GM21825 (cell line): ENCODE data around the gene QSOX2.

Experiments used
- ATAC-seq: cut with Tn5 transposase; IDR thresholded peaks from one replicate; pipeline ENCODE4 v1.9.1; 2021; ENCODE audit warnings: mild to moderate bottlenecking, moderate library complexity; ENCODE audit not compliant: unreplicated experiment

Gene QSOX2

DNA sequence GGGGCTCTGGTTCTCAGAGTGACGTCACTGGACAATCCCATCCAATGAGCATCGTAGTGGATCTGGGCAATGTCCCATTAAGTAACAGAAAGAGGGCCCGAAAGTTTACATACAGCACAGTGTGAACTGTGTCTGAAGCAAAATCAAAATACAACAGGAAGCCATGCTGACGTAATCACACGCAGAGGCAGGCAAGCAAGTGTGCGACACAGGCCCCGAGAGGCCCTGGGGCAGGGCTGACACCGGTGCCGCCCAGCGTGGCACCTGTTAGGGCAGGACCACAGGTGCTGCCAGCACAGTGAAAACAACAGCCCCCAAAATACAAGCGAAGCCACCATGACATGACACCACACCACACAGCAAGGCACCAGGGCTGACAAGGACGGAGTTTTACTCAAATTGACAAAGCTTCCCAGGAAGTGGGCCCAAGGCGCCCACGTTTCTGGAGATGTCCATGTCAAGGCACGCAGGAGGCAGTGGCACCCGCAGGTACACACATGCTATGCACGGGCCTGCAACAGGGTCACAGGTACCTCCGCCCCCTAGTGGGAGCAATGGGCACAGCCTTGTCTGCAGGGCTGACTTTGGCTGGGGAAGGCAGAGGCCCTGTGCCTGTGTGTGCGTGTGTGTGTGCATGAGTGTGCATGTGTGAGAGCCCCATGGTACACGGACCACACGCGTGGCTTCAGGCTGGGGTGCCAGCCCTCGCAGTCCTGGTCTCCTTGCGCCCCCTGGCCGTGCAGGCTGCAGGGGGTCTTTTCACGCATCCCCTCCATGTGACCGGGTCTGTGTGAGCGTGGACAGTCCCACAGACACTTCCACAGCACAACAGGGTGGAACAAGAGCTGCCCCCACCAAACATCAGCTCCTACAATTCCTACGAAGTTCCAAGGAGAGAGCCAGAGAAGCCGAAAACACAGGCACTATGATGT, 19.6 kb downstream of the QSOX2 start:
- peak; percentile 47 for ATAC-seq

DNA sequence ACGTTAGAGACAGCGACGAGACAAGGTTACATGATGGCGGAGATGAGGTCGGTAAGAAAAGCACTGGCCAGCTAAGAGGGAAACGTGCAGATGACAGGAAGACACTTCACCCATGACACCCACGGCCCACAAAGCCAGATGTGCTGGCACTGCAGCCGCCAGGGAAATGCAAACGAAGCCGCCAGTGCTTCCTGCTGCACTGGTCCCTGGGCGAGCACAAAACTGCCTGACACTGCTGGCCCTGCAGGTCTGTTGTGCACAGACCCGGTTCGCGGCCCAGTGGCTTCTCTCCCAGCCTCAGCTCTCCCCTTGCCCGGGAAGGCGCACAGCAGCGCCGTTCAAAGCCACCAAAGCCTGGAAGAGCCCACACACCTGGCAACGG, 20.3 kb downstream of the QSOX2 start:
- ATAC-seq = peak; percentile 44

DNA sequence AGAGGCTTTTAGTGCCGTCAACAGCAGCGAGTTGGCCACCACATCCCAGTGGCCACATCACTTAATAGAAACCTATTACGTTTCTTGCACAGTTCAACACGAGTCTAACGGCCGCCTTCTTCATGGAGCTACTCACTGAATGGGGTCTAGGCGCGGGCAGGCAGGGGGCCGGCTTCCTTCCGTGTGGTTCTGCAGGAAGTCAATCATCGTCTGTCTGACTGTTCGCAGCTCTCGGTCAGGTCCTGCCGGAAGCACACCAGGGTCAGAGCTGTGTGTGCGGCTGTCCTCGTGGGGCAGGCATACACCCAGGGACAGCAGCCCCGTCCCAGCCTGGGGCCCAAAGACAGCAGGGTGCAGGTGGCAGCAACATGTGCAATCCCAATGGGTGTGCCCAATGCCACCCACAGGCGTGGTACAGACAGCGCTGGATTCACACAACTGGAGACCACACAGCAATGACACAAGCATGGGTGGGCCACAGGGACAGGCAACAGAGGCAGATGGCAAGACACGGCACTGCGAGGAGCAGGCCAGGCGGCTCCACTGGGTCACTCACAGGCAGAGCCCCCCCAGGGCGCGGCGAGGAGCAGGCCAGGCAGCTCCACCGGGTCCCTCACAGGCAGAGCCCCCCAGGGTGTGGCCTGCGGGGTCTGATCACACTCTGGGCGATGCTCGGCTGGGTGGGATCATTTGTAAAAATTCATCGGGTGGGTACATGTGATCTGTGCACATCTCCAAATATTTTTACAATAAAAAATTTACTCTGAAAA, 21.6 kb downstream of the QSOX2 start:
- no peak for ATAC-seq

DNA sequence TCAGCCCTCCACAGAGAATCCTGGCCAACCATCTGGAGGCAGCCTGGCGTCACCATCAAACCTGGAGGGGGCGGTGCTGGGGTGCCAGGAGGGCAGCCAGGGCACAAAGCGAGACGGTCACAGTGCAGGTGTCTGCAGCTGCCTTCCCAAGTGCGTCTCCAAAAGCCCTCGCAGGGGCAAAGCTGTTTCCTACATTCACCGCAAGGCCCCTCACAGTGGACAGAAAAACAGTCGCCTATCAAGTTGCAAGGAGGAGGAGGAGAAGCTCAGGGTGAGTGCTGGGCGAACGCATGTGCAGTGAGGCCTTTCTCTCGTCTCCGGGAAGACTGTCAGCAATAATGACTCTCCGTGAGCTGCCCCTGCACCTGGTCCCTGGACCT, 22.7 kb downstream of the QSOX2 start:
- no peak for ATAC-seq

DNA sequence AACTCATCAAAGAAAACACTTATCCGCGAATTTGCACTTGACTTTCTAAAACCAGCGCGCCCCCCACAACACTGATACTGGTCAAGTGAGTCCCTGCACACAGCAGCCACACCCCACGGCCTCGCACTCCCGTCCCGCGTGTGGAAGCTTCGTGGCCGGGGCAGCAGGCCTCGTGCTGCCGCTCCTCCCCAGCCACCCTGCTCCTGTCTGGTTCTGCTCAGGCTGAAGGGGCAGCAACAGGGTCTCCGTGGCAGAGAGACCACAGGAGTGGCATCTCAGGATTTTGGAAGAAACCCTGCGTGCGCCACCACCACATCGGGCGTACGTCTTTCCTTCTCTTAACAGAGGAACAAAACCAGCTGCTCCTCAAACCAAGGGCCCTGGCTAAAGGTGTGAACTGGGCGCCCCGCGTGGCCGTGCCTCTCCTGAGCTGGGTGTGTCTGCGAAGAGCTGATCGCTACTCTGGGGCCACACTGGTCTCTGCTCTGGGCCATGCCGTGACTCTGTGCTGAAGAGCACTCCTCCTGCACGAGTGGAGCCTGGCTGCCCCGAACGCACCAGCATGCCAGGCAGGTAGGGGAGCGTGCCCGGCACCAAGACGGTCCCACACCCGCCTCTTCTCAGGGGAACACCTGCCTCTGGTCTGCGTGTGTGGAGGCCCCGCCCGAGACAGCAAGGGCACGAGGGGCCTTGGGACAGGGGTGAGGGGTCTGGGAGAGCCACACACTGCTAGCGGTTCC, 23.3 kb downstream of the QSOX2 start:
- ATAC-seq = no peak

DNA sequence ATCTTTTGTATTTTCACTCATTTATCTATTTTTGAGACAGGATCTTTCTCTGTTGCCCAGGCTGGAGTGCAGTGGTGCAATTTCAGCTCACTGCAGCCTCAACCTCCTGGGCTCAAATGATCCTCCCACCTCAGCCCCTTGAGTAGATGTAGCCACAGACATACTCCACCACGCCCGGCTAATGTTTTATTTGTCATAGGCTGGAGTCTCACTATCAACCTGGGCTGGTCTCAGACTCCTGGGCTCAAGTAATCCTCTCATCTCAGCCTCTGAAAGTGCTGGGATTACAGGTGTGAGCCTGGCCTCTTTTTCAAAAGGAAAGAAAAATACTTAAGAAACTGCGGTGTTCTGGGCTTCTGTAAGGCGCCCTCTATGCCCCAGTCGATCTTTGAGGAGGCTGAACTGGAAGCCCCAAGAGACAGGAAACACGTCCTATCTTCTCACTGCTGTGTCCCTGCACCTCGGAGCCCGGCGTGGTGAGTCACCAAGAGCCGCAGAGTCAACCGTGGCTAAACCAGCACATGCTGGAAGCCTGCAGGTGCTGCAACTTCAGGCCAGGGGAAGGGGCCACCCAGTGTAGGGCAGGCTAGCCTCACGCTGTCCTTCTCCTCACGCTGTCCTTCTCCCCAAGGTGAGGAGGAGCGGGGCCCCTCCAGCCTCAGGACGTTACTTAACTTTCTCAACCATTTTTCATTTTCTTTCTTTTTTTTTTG, 25.4 kb downstream of the QSOX2 start:
- no peak for ATAC-seq

DNA sequence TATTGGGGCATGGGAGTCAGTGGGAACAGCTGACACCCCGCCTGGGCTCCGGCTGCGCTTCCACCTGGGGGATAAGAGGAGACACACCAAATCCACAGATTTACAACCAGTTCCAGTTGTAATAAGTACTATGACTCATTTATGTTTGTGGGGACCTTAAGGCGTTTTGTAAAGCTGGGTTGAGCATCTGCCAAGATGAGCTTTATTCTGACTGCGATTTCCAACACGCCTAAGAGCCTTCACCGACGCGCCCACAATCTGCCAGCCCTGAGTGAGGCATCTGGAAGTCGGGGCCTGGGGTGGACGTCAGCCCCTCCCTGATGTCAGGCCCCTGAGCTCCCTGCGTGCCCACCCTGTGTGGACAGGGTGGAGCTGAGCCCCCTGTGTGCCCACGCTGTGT, 26.3 kb downstream of the QSOX2 start:
- ATAC-seq = no peak

DNA sequence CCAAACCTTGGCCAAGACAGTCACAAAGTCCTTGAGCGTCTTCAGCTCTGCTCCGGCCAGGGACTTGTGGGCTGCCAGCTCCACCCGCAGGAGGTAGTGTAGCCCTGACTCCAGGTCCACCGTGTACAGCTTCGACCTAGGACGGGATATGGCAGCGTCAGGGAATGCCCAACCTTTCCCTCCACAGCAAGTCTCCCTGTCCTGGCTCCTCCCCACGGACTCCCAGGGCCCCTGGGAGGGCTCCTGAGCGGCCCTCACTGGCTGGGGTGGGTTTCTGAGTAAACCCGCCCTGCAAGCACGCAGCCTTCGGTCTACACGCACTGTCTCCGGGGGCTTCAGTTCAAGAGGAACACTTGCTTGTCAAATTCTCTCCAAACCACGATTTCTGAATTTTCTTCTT, 26.9 kb downstream of the QSOX2 start:
- ATAC-seq = no peak

DNA sequence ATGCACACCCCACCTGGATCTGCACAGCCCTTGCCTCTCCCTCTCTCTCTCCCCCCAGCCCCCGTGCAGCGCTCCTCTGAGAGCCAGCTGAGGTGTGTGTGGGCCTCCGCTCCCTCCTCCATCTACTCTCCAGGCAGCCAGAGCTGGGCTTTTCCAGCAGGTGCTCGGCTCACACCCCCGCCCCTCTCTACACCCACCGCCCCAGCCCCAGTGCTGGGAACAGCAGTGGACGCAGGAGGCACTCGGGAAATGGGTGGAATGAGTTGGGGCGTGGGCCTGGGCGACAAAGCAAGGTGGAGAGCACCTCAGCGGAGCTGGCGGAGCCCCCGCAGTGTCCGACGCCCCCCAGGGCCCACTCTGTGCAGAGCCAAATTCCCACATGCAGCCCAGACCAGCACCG, 27.3 kb downstream of the QSOX2 start:
- ATAC-seq = no peak

DNA sequence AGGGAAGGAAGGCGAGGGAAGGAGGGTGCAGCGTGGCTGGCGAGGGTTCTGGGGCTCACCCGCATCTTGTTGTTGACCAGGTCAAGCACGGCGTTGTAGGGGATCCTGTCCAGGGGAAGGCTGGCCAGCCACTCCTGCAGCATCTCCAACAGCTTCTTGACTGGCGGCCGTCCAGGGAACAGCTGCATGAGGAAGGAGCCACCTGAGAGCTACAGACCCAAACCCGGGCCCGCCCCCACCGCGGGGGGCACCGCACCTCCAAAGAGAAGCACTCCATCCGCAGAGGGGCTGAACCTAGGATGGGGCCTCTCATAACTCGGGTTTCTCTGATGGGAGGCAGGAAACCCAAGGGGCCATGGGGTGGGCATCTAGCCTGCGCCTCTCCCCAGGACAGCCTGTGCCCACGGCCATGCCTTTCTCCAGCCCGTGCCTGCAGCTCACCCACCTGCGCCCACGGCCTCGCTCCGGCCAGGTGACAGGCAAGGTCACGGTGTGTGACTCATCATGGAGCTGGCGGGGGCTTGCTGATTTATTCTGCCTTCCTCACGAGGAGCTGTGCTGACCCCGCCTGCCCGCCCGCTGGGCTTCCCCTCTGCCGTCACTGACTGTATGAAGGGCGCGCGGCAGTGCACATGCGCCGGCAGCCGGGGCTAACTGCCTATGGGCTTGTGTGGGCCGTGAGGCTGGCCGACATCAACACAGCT, 28.9 kb downstream of the QSOX2 start:
- no peak for ATAC-seq

DNA sequence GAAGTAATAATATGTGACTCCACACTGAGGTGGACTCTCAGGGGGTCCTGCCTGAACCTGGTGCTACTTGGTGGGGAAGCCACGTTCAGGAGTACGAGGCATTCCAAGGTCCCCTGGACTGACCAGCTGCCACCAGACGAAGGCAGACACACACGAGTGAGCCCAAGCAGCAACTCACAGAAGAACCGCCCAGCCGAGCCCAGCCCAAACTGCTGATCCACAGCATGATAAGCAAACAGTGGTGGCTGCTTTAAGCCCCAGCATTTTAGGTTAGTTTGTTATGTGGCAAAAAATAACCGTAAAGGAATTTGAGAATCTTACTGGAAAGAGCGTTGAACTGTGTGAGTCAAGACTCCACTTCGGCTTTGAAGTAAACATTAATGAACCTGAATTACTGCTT, 31.9 kb downstream of the QSOX2 start:
- no peak for ATAC-seq

DNA sequence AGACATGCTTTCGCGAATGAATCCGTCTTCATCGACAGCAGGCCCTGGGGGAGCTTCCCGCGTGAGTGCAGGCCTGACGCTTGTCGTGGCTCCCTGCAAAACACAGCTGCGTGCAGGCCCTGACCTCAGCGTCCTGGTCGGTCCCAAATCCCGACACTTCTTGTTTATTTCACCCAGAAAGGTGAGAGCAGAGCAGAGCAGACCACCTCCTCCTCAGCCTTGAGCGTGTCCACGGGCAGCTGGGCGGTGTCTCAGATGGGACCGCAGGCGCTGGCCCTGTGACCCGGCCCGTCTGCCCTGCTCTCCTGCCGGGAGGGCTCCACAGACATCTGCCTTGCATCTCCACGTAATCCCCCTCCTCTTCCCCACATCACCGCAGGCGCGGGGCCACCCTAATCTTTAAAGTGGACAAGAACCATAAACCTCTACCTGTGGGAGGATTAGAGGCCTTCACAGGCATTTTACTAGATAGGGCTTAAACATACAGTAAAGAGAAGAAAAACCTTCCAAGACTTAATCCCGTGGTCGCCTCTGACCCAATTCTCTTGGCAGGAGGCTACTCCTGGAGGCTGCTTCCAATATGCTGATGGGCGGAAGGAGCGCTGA, 33.2 kb downstream of the QSOX2 start:
- no peak for ATAC-seq

DNA sequence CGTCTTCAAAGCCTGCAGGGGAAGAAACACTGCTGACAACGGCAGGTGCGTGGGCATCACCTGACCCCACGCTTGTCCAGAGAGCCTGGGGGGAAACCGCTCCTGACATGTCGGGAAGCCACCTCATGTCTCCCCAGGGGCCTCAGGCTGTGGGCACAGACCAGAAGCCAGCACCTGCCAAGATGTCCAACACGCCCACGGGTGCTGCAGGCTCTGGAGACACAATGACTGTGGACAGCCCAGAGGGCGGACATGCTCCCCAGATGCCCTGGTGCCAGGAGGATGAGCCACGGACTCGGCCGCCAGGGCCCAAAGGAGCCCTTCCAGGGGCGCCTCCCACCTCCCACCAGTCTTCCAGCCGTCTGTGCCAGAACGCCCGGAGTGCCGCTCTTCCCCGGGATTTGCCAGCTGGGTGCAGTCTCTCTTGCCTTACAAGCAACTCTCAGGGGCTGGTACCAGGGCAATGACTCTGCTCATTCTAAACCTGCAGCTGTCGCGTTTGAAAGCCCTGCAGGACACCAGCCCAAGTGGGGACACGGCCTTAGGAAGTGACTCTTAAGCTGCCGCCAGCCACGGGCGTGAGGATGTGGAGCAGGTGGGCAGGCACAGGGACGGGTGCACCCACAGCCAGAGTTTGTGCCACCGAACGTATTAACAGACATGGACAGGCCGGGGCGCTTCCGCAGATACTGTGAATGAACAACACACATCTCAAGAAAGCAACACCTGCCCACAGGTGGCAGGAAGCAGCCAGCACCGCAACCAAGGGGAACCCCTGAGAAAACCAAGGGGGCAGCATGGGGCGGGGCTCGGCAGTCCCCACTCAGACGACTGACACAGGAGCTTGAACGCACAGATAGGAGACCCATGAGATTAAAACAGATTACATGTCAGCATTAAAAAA, 33.9 kb downstream of the QSOX2 start:
- no peak for ATAC-seq

DNA sequence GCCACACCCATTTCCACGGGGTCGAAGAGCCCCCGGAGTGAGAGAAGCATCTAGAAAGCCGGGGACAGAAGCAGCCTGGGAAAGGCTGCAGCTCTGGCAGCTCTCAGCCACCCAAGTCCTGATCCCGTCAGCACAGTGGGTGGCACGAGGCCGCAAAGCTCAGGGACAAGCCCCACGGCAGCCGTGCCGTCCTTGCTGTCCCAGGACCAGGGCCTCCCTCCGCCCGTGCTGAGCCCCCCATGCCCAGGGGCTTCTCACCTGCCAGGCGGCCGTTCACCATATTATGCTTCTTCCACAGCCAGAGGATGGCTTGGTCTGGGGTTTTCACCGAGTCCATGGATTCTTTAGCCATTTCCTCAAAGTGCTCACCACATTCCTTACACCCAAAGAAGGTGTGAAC, 34.6 kb downstream of the QSOX2 start:
- ATAC-seq = no peak

DNA sequence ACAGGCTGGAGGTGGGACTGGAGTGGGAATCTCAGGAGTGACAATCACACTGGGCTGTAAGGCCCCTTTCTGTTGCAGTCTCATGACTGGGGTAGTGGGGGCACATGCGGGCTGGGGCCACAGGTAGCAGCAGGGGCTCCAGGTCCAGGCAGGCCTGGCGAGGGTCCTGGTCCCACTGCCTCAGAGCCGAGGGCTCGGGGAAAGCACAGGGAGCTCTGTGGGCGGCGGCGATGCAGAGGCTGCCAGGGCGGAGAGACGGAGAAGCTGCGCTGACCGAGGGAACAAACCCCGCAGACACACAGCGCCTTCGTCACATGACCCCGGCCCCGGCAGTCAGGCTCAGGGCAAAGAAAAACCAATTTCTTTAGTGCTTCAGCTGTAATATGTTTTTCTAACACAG, 35.3 kb downstream of the QSOX2 start:
- no peak for ATAC-seq

DNA sequence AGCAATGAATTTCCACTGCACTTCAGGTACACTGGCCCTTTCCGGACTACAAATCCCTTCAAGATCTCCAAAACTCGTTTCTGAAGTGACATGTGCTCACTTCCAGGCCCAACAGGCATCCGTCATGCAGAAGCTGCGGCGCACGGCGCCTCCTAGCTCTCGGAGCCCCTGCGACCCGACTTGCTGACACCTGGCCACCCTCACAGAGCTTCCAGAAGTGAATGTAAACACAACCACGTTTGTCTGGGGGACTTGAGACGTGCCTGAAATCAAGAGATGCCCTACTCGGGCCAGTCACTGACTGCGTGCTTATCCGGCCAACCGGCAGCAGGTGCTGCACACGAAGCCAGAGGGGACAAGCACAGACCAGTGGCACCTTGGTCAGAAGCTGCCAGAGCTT, 35.8 kb downstream of the QSOX2 start:
- no peak for ATAC-seq

DNA sequence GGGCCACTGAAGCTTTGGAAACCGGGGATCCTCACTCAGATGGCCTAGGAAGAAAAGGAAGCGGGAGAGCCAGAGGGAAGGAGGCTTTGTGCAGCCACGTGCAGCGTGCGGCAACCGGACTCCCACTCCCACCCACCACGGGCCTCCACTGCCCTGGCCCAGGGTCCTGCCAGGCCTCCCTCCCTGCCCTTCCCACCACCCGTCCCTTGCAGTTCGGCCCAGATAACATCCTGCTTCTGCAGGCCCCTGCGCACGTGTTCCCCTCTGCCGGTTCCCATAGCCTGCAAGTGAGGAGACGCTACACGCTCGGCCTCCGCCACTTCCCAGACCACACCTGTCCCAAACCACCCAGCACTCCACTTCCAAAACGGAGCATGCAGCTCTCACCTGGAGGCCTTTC, 36.4 kb downstream of the QSOX2 start:
- no peak for ATAC-seq

DNA sequence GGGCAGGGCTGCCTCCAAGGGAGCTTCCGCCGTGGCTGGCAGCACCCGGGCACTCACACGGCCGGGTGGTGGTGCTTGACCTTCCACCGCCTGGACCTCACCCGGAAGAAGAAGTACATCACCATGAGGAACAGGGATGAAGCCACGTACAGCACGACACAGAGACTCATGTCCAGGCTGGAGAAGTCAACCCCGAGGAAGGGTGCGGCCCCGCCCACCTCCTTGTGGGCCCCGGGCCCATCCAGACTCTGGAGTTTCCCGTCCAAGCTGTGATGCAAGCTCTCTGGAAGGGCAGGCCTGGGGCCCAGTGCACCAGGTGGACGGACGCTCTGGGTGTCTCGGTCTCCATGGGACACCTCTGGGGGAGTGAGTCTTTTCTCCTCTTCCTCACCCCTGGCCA, 36.9 kb downstream of the QSOX2 start:
- no peak for ATAC-seq

DNA sequence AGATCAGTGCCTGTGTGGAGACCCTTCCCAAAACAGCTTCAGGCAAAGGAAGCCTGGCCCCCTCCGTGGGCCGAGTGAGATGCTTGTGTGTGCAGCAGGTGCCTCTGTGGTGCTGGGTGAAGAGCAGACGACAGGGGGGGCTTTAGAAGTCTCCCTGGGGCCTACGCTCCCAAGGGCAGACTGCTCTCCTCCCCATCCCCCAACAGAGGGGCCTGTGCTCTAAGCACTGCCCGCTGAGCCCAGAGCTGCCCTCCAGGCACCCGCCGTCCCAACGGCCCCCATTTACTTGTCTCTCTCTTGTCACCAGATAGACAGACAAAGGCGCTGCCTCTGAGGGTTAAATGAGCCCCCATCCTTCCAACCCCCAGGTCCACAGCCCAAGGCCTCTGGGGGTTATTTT, 38.0 kb downstream of the QSOX2 start:
- ATAC-seq = no peak
